Mesothelial cell of epicardium (in vitro differentiated cells): ENCODE results near the gene ZMYND10. TPM values are rescaled to one million over a fixed set of nuclear protein-coding genes. Genes with fewer than 3 reads are reported as not detected.
A peak's percentile ranks its signal among the peaks of the same experiment; 100 is the strongest.

Experiments used
- DNase-seq, 2 experiments: peaks; one replicate each; pipeline ENCODE4 v3.0.0; 2021; ENCODE audit warnings: low spot score in 2 of 2; ENCODE audit not compliant: unreplicated experiment in 2 of 2
- H3K27ac Mint-ChIP-seq: 2 replicates; pipeline ENCODE4 v1.8.0; 2021; ENCODE audit warnings: mixed read lengths
- H3K27me3 Mint-ChIP-seq: 2 replicates; pipeline ENCODE4 v1.8.0; 2021; ENCODE audit warnings: low read depth, mixed read lengths
- H3K36me3 Mint-ChIP-seq: 2 replicates; pipeline ENCODE4 v1.8.0; 2021; ENCODE audit warnings: mixed read lengths
- H3K4me1 Mint-ChIP-seq: 2 replicates; pipeline ENCODE4 v1.8.0; 2021; ENCODE audit warnings: mixed read lengths
- H3K4me3 Mint-ChIP-seq: 2 replicates; pipeline ENCODE4 v1.8.0; 2021; ENCODE audit warnings: mild to moderate bottlenecking, moderate library complexity, mixed read lengths
- H3K9me3 Mint-ChIP-seq: 2 replicates; pipeline ENCODE4 v1.8.0; 2021; ENCODE audit warnings: mixed read lengths
- CTCF ChIP-seq: fragments of 200-600 bp; sonication (generic); IDR thresholded peaks from one replicate; pipeline ENCODE4 v1.5.0; 2021; ENCODE audit warnings: antibody characterized with exemption; ENCODE audit not compliant: unreplicated experiment
- total RNA-seq: library from RNA; stranded (reverse); gene quantifications from 3 replicates; pipeline ENCODE4 v1.2.1, GENCODE V29; 2021

The ZMYND10 gene
- total RNA-seq, 1 donor from 2014 or later = 0.83 TPM

GRCh38 chr3:50388720-50389413 lies 43.3 kb upstream of the ZMYND10 start:
- no peak for DNase-seq
- no peaks in the 10 kb centered on the region for H3K36me3 Mint-ChIP-seq
- no peak overlapping the region for H3K27ac Mint-ChIP-seq
- H3K4me3 Mint-ChIP-seq = no peak overlapping the region
- no peak for TF ChIP-seq CTCF
- H3K9me3 Mint-ChIP-seq = no peaks in the 10 kb centered on the region
- no peaks in the 10 kb centered on the region for H3K4me1 Mint-ChIP-seq
- H3K27me3 Mint-ChIP-seq = peaks cover 1% of the 10 kb centered on the region

- no peaks in the 10 kb centered on the region for H3K4me1 Mint-ChIP-seq
- no peak overlapping the region for H3K27ac Mint-ChIP-seq
- no peak overlapping the region for H3K4me3 Mint-ChIP-seq
- H3K27me3 Mint-ChIP-seq = peaks cover 4% of the 10 kb centered on the region
- peak; percentile 26 for TF ChIP-seq CTCF
- no peaks in the 10 kb centered on the region for H3K36me3 Mint-ChIP-seq
- no peaks in the 10 kb centered on the region for H3K9me3 Mint-ChIP-seq
- no peak for DNase-seq
Measured at GRCh38 chr3:50388016-50388719, 42.6 kb upstream of the ZMYND10 start.

- H3K36me3 Mint-ChIP-seq = no peaks in the 10 kb centered on the region
- peaks cover 15% of the 10 kb centered on the region for H3K4me1 Mint-ChIP-seq
- no peaks in the 10 kb centered on the region for H3K9me3 Mint-ChIP-seq
- no peak for DNase-seq
- H3K27ac Mint-ChIP-seq = no peak overlapping the region
- H3K27me3 Mint-ChIP-seq = peaks cover 4% of the 10 kb centered on the region
- no peak overlapping the region for H3K4me3 Mint-ChIP-seq
- TF ChIP-seq CTCF = no peak
Measured at GRCh38 chr3:50385754-50386153, 40.2 kb upstream of the ZMYND10 start.

- peaks cover 19% of the 10 kb centered on the region for H3K4me1 Mint-ChIP-seq
- no peak overlapping the region for H3K4me3 Mint-ChIP-seq
- no peak for TF ChIP-seq CTCF
- no peaks in the 10 kb centered on the region for H3K9me3 Mint-ChIP-seq
- no peaks in the 10 kb centered on the region for H3K36me3 Mint-ChIP-seq
- peaks cover 4% of the 10 kb centered on the region for H3K27me3 Mint-ChIP-seq
- H3K27ac Mint-ChIP-seq = no peak overlapping the region
- no peak for DNase-seq
Measured at GRCh38 chr3:50383750-50384149, 38.2 kb upstream of the ZMYND10 start.

- Mint-ChIP-seq H3K27ac (no peak overlapping the region), H3K36me3 (no peaks in the 10 kb centered on the region), H3K9me3 (no peaks in the 10 kb centered on the region), H3K4me3 (no peak overlapping the region), H3K27me3 (peaks cover 7% of the 10 kb centered on the region), H3K4me1 (peaks cover 19% of the 10 kb centered on the region)
- TF ChIP-seq CTCF = no peak
- DNase-seq = no peak
Measured at GRCh38 chr3:50382722-50383121, 37.2 kb upstream of the ZMYND10 start.
